ENCODE measurements around the gene PEX14.

DNA sequence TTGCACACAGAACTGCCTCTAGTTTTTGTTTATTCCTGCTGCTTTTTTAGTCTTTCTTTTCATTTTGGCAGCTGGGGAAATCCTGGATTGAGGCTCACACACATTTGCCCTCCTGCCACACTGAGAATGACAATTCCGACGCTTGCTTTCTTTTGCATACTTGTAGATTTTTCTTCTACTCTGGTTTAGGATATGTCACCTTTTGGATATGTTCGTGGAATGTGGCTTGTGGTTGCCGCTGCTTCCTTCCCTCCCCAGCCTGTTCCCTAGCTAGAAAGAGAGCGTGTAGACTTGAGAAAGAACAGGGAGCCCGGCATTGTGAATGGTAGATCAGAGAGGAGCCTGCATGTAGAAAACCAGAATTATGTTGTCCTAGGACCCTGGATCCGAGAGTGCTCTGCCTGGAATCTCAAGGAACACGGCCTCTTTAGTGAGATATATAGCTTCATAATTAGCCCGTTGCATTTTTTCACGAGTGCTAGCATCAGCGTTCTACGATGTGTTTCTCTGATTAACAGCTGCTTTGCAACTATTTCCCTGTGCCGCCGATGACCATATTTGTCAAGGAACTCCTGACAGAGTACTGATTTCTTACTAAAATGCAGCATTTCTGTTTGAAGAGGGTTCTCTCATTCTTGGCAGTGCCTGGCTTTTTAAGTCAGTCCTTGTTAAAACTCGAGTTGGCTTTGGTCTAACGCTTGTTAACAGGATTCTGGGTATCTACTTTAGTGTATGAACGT lies 56.2 kb downstream of the PEX14 start:
- TF ChIP-seq, protein P1, sequence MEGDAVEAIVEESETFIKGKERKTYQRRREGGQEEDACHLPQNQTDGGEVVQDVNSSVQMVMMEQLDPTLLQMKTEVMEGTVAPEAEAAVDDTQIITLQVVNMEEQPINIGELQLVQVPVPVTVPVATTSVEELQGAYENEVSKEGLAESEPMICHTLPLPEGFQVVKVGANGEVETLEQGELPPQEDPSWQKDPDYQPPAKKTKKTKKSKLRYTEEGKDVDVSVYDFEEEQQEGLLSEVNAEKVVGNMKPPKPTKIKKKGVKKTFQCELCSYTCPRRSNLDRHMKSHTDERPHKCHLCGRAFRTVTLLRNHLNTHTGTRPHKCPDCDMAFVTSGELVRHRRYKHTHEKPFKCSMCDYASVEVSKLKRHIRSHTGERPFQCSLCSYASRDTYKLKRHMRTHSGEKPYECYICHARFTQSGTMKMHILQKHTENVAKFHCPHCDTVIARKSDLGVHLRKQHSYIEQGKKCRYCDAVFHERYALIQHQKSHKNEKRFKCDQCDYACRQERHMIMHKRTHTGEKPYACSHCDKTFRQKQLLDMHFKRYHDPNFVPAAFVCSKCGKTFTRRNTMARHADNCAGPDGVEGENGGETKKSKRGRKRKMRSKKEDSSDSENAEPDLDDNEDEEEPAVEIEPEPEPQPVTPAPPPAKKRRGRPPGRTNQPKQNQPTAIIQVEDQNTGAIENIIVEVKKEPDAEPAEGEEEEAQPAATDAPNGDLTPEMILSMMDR (IDR thresholded peaks at IDR 0.05), result no peak
- no peak for TF ChIP-seq POLR2A (IDR thresholded peaks at IDR 0.05)
